IMR-90 (cell line): ENCODE measurements around the gene SARDH. TPM values are rescaled to one million over a fixed set of nuclear protein-coding genes. Genes with fewer than 3 reads are reported as not detected.

Source experiments
- ATAC-seq: fragments of 200-7000 bp; cut with Tn5 transposase; 2 replicates; pipeline ENCODE4 v1.9.1; 2020; ENCODE audit warnings: low read depth, mild to moderate bottlenecking, moderate library complexity
- BruUV-seq: library from RNA; stranded (reverse); fragments of 400-500 nt; replicated peaks from 2 replicates; lab custom pipeline; 2021; lab: Mats Ljungman, UMichigan
- CTCF ChIA-PET: fragments of 300-600 bp; formaldehyde crosslinking; extraction: SDS; loops from one replicate; lab custom pipeline; 2021; ENCODE audit warnings: antibody characterized with exemption; lab: Yijun Ruan, JAX
- POLR2A ChIA-PET: fragments of 300-600 bp; sonication (Branson Sonifier 250); formaldehyde crosslinking; loops from one replicate; lab custom pipeline; 2022; ENCODE audit warnings: antibody characterized with exemption; ENCODE audit not compliant: unreplicated experiment; lab: Charles Lee
- DNase-seq: peaks from one replicate; pipeline ENCODE4 v3.0.0; 2013
- H2AFZ ChIP-seq: replicated peaks from 2 replicates; pipeline ENCODE3; 2013; ENCODE audit warnings: low read length, mild to moderate bottlenecking; ENCODE audit not compliant: poor library complexity
- H2AK5ac ChIP-seq: 2 replicates; pipeline ENCODE4 v1.6.1; 2013; ENCODE audit warnings: low read depth, low read length, inconsistent platforms
- H2AK9ac ChIP-seq: replicated peaks from 2 replicates; pipeline ENCODE3; 2013; ENCODE audit warnings: mild to moderate bottlenecking, low read depth, low read length, moderate library complexity; ENCODE audit not compliant: poor library complexity
- H2BK120ac ChIP-seq: 2 replicates; pipeline ENCODE4 v1.6.1; 2013; ENCODE audit warnings: low read depth, low read length, inconsistent platforms
- H2BK15ac ChIP-seq: 3 replicates; pipeline ENCODE4 v1.6.1; 2013; ENCODE audit warnings: low read depth, low read length, inconsistent platforms
- H2BK20ac ChIP-seq: 2 replicates; pipeline ENCODE4 v1.6.1; 2013; ENCODE audit warnings: low read depth, mild to moderate bottlenecking, inconsistent platforms, low read length, moderate library complexity
- H2BK5ac ChIP-seq: 2 replicates; pipeline ENCODE4 v1.6.1; 2013; ENCODE audit warnings: mild to moderate bottlenecking, low read depth, low read length, inconsistent platforms; ENCODE audit not compliant: poor library complexity, severe bottlenecking
- H3K14ac ChIP-seq: replicated peaks from 2 replicates; pipeline ENCODE4 v1.6.1; 2013; ENCODE audit warnings: low read depth, low read length, inconsistent platforms
- H3K18ac ChIP-seq: 2 replicates; pipeline ENCODE4 v1.6.1; 2013; ENCODE audit warnings: low read depth, low read length, control low read depth
- H3K23ac ChIP-seq: 2 replicates; pipeline ENCODE4 v1.6.1; 2013; ENCODE audit warnings: low read depth, low read length, inconsistent platforms
- H3K27ac ChIP-seq: 2 replicates; pipeline ENCODE4 v1.5.1; 2013; ENCODE audit warnings: mild to moderate bottlenecking, control low read depth, low read length; ENCODE audit not compliant: insufficient read depth
- H3K27me3 ChIP-seq: 2 replicates; pipeline ENCODE4 v1.6.1; 2013; ENCODE audit warnings: low read length; ENCODE audit not compliant: control insufficient read depth, insufficient read depth
- H3K36me3 ChIP-seq: 2 replicates; pipeline ENCODE4 v1.6.1; 2013; ENCODE audit warnings: low read length, mixed read lengths; ENCODE audit not compliant: control insufficient read depth, insufficient read depth
- H3K4ac ChIP-seq: 2 replicates; pipeline ENCODE4 v1.6.1; 2013; ENCODE audit warnings: low read depth, low read length, inconsistent platforms
- H3K4me1 ChIP-seq: 2 replicates; pipeline ENCODE4 v1.6.1; 2013; ENCODE audit warnings: low read length, mixed read lengths; ENCODE audit not compliant: control insufficient read depth, insufficient read depth
- H3K4me2 ChIP-seq: 2 replicates; pipeline ENCODE4 v1.6.1; 2013; ENCODE audit warnings: low read depth, mild to moderate bottlenecking, control low read depth, low read length, moderate library complexity
- H3K4me3 ChIP-seq: 2 replicates; pipeline ENCODE4 v1.5.1; 2013; ENCODE audit warnings: low read depth, mild to moderate bottlenecking, control low read depth, low read length, moderate library complexity; ENCODE audit not compliant: insufficient read depth
- H3K56ac ChIP-seq: 2 replicates; pipeline ENCODE4 v1.6.1; 2013; ENCODE audit warnings: low read length, inconsistent platforms; ENCODE audit not compliant: insufficient read depth; ENCODE audit errors: extremely low read depth
- H3K79me1 ChIP-seq, 2 experiments: 2 replicates each; pipeline ENCODE4 v1.6.1; 2013; ENCODE audit warnings: low read length in 2 of 2, inconsistent platforms in 1 of 2, low read depth in 1 of 2
- H3K9ac ChIP-seq: 2 replicates; pipeline ENCODE4 v1.6.1; 2013; ENCODE audit warnings: low read depth, low read length, control low read depth
- H3K9me1 ChIP-seq: 2 replicates; pipeline ENCODE4 v1.6.1; 2013; ENCODE audit warnings: low read length, inconsistent platforms; ENCODE audit not compliant: insufficient read depth
- H3K9me3 ChIP-seq: 2 replicates; pipeline ENCODE4 v1.6.1; 2013; ENCODE audit warnings: low read length; ENCODE audit not compliant: control insufficient read depth, insufficient read depth
- H4K20me1 ChIP-seq: 2 replicates; pipeline ENCODE4 v1.6.1; 2013; ENCODE audit warnings: low read length, inconsistent platforms; ENCODE audit not compliant: insufficient read depth
- H4K5ac ChIP-seq: 2 replicates; pipeline ENCODE4 v1.6.1; 2013; ENCODE audit warnings: mild to moderate bottlenecking, low read depth, low read length, control low read depth
- H4K8ac ChIP-seq, 2 experiments: 2 replicates each; pipeline ENCODE4 v1.6.1; 2013; ENCODE audit warnings: low read depth in 2 of 2, low read length in 2 of 2, control low read depth in 1 of 2, inconsistent platforms in 1 of 2
- H4K91ac ChIP-seq: 2 replicates; pipeline ENCODE4 v1.6.1; 2013; ENCODE audit warnings: low read depth, low read length, inconsistent platforms; ENCODE audit not compliant: insufficient read depth
- BHLHE40 ChIP-seq: fragments of 150-350 bp; IDR thresholded peaks from 2 replicates; pipeline ENCODE4 v1.6.1; 2016; ENCODE audit warnings: mild to moderate bottlenecking, low read depth, low read length
- FOS ChIP-seq: fragments of 150-350 bp; IDR thresholded peaks from 2 replicates; pipeline ENCODE4 v1.6.1; 2016; ENCODE audit warnings: low read depth, low read length
- MAFK ChIP-seq: IDR thresholded peaks from 2 replicates; pipeline ENCODE4 v1.6.1; 2012; ENCODE audit warnings: low read depth, low read length, improper control_type of control experiment
- MXI1 ChIP-seq: IDR thresholded peaks from 2 replicates; pipeline ENCODE4 v1.6.1; 2012; ENCODE audit warnings: low read depth, mild to moderate bottlenecking, low read length, moderate library complexity, borderline replicate concordance
- NFE2L2 ChIP-seq: fragments of 150-350 bp; IDR thresholded peaks from 2 replicates; pipeline ENCODE4 v1.6.1; 2016; ENCODE audit warnings: low read depth, mild to moderate bottlenecking, low read length
- RAD21 ChIP-seq: IDR thresholded peaks from 2 replicates; pipeline ENCODE4 v1.6.1; 2012; ENCODE audit warnings: low read length, improper control_type of control experiment
- WGBS, 2 experiments: methylation state at CpG; one replicate each; pipeline versions ENCODE4 v1.1.5 to v1.1.7; 2013; ENCODE audit warnings: missing lambda C conversion rate in 2 of 2; ENCODE audit not compliant: insufficient read length in 1 of 2; ENCODE audit errors: extremely low coverage in 2 of 2; 5-methylcytosine and 5-hydroxymethylcytosine counted together
- dilution Hi-C: fragments of 300-500 bp; cut with HindIII; formaldehyde crosslinking; loops from one replicate; pipeline ENCODE4 v1.14.3; 2018; ENCODE audit warnings: low sequenced_read_pairs; ENCODE audit not compliant: unreplicated experiment
- in situ Hi-C: fragments of 300-500 bp; cut with MboI; formaldehyde crosslinking; loops from 3 replicates; pipeline ENCODE4 v1.14.3; 2019; ENCODE audit warnings: low sequenced_read_pairs, inconsistent platforms, mixed read lengths
- intact Hi-C: fragments of 100-400 bp; cut with micrococcal nuclease; formaldehyde crosslinking; loops from 2 replicates; pipeline ENCODE4 v1.10.0; 2022
- polyA plus RNA-seq, 3 experiments: library from polyadenylated mRNA; depleted of rRNA; stranded (reverse); fragments of >200 nt; gene quantifications; 2 replicates each; pipeline ENCODE4 v1.2.3, GENCODE V29; 2012; ENCODE audit warnings: low replicate concordance in 1 of 3
- total RNA-seq: library from RNA; depleted of rRNA; stranded (reverse); fragments of >200 nt; gene quantifications from 2 replicates; pipeline ENCODE4 v1.2.3, GENCODE V29; 2012
- TF ChIP-seq, protein P1 (sequence below): conservative IDR thresholded peaks from 2 replicates; pipeline ENCODE4 v1.5.1; 2012; ENCODE audit warnings: mild to moderate bottlenecking, low read depth, low read length, improper control_type of control experiment
- TF ChIP-seq, protein P2 (sequence below): fragments of 150-350 bp; IDR thresholded peaks from 2 replicates; pipeline ENCODE4 v1.6.1; 2016; ENCODE audit warnings: low read depth, mild to moderate bottlenecking, low read length, moderate library complexity, borderline replicate concordance

The SARDH gene
- total and polyA plus RNA-seq, 2 of the 4 experiments (the other 2 are of a cell fraction) = 5.0 to 7.5 TPM

- TF ChIP-seq, protein P1, sequence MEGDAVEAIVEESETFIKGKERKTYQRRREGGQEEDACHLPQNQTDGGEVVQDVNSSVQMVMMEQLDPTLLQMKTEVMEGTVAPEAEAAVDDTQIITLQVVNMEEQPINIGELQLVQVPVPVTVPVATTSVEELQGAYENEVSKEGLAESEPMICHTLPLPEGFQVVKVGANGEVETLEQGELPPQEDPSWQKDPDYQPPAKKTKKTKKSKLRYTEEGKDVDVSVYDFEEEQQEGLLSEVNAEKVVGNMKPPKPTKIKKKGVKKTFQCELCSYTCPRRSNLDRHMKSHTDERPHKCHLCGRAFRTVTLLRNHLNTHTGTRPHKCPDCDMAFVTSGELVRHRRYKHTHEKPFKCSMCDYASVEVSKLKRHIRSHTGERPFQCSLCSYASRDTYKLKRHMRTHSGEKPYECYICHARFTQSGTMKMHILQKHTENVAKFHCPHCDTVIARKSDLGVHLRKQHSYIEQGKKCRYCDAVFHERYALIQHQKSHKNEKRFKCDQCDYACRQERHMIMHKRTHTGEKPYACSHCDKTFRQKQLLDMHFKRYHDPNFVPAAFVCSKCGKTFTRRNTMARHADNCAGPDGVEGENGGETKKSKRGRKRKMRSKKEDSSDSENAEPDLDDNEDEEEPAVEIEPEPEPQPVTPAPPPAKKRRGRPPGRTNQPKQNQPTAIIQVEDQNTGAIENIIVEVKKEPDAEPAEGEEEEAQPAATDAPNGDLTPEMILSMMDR = no peak
Measured at GRCh38 chr9:133706307-133707050, 31.7 kb downstream of the SARDH start (continued).

DNA sequence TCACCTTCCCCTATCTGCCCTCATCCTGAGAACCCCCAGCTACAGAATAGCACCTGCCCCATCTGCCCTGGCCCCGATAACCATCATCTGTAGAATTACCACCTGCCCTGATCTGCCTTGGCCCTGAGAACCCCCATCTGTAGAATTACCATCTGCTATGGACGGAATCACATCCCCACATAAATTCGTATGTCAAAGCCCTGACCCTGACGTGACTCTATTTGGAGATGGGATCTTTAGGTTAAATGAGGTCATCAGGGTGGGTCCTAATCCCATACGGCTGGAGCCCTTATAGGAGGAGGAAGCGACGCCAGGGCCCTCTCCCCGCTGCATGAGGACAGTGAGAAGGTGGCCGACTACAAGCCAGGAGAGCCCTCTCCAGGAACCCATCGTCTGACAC lies 32.6 kb downstream of the SARDH start:
- no peak overlapping the region for H3K4me3 ChIP-seq
- H2BK15ac ChIP-seq = no peak overlapping the region
- no peak for ATAC-seq
- H4K91ac ChIP-seq = no peak overlapping the region
- no peak overlapping the region for H2BK120ac ChIP-seq
- H3K18ac ChIP-seq = no peak overlapping the region
- H4K20me1 ChIP-seq = no peaks in the 10 kb centered on the region
- no peaks in the 10 kb centered on the region for H3K36me3 ChIP-seq
- no peak overlapping the region for H4K5ac ChIP-seq
- H4K8ac ChIP-seq = no peak overlapping the region
- dilution Hi-C loops (no loop called here), in situ Hi-C loops (no loop called here), intact Hi-C loops (no loop called here)
- peaks cover 14% of the 10 kb centered on the region for H3K4me1 ChIP-seq
- no peak overlapping the region for H3K9ac ChIP-seq
- H3K79me1 ChIP-seq = 0 out of 4 replicates have a peak, but pooled peaks cover 0 to under 1% of the 10 kb centered on the region in 2 experiments
- peaks cover 2% of the 10 kb centered on the region; the same call in 1 of the 2 replicates for H3K27me3 ChIP-seq
- H3K14ac ChIP-seq = no peak overlapping the region
- no peak for DNase-seq
- WGBS, 2 experiments = no CpG with 5 or more reads among the region's 10 CpGs
- no peaks in the 10 kb centered on the region for H3K9me3 ChIP-seq
- H3K4me2 ChIP-seq = no peak overlapping the region
- no peak overlapping the region for H2AK9ac ChIP-seq
- H2AK5ac ChIP-seq = no peak overlapping the region
- no peak overlapping the region for H2AFZ ChIP-seq
- no peak overlapping the region for H2BK5ac ChIP-seq
- no peak overlapping the region for H3K56ac ChIP-seq
- no peaks in the 10 kb centered on the region for H3K9me1 ChIP-seq
- H3K4ac ChIP-seq = no peak overlapping the region
- no peak overlapping the region for H3K23ac ChIP-seq
- no TSS peak for BruUV-seq
- POLR2A ChIA-PET = no interaction called here
- H3K27ac ChIP-seq = no peak overlapping the region
- no peak overlapping the region for H2BK20ac ChIP-seq
- CTCF ChIA-PET = no interaction called here
- no peak for TF ChIP-seq BHLHE40
- TF ChIP-seq NFE2L2 = no peak
- no peak for TF ChIP-seq FOS
- TF ChIP-seq, protein P2, sequence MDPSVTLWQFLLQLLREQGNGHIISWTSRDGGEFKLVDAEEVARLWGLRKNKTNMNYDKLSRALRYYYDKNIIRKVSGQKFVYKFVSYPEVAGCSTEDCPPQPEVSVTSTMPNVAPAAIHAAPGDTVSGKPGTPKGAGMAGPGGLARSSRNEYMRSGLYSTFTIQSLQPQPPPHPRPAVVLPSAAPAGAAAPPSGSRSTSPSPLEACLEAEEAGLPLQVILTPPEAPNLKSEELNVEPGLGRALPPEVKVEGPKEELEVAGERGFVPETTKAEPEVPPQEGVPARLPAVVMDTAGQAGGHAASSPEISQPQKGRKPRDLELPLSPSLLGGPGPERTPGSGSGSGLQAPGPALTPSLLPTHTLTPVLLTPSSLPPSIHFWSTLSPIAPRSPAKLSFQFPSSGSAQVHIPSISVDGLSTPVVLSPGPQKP = no peak
- no peak for TF ChIP-seq MAFK
- no peak for TF ChIP-seq RAD21
- TF ChIP-seq MXI1 = no peak
